Activated naive CD8-positive, alpha-beta T cell treated with anti-CD3 and anti-CD28 coated beads, Interleukin-2, amount 10 ng/mL, durations not matched to agents 7 days and 5 days (primary cell): ENCODE results near the gene RASSF3. TPM values are rescaled to one million over a fixed set of nuclear protein-coding genes. Genes with fewer than 3 reads are reported as not detected.

Experiments used
- ATAC-seq: fragments of 150-1000 bp; cut with Tn5 transposase; one replicate; pipeline ENCODE4 v1.10.0; 2021; ENCODE audit warnings: low read depth, moderate library complexity
- POLR2A ChIA-PET: fragments of 350-600 bp; sonication (Branson Sonifier 250); formaldehyde crosslinking; loops from one replicate; lab custom pipeline; 2021; ENCODE audit warnings: antibody characterized with exemption; lab: Charles Lee
- DNase-seq: peaks from one replicate; pipeline ENCODE4 v3.0.0; 2021
- H3K27ac Mint-ChIP-seq: one replicate; pipeline ENCODE4 v1.8.0; 2022; ENCODE audit warnings: mild to moderate bottlenecking, mixed read lengths
- H3K27me3 Mint-ChIP-seq: one replicate; pipeline ENCODE4 v1.8.0; 2022; ENCODE audit warnings: mild to moderate bottlenecking, moderate library complexity, mixed read lengths
- H3K36me3 Mint-ChIP-seq: one replicate; pipeline ENCODE4 v1.8.0; 2021; ENCODE audit warnings: mild to moderate bottlenecking, mixed read lengths
- H3K4me1 Mint-ChIP-seq: one replicate; pipeline ENCODE4 v1.8.0; 2021; ENCODE audit warnings: mixed read lengths
- H3K4me3 Mint-ChIP-seq: one replicate; pipeline ENCODE4 v1.8.0; 2022; ENCODE audit warnings: mild to moderate bottlenecking, moderate library complexity, mixed read lengths
- H3K9me3 Mint-ChIP-seq: one replicate; pipeline ENCODE4 v1.8.0; 2021; ENCODE audit warnings: mixed read lengths
- total RNA-seq, 2 experiments: library from RNA; stranded (reverse); gene quantifications; one replicate each; pipeline ENCODE4 v1.2.3, GENCODE V29; 2021

Gene RASSF3
- total RNA-seq, 2 experiments from 2014 or later = 69.5 to 74.1 TPM

- Mint-ChIP-seq H3K4me3 (no peak overlapping the region), H3K36me3 (peaks cover 29% of the 10 kb centered on the region)
These were observed 85.9 kb downstream of the RASSF3 start for GRCh38 chr12:64696080-64696741.

GRCh38 chr12:64699504-64700115 lies 89.3 kb downstream of the RASSF3 start:
- H3K36me3 Mint-ChIP-seq = peaks cover 15% of the 10 kb centered on the region
- no peak for ATAC-seq
- H3K27ac Mint-ChIP-seq = no peak overlapping the region
- no peaks in the 10 kb centered on the region for H3K9me3 Mint-ChIP-seq
- POLR2A ChIA-PET = interaction anchor here (0.6 kb wide), 1 partner anchor 30 kb away, joined by 5 read pairs; no protein-coding TSS in a partner anchor
- no peak for DNase-seq
- no peaks in the 10 kb centered on the region for H3K27me3 Mint-ChIP-seq
- peaks cover 34% of the 10 kb centered on the region for H3K4me1 Mint-ChIP-seq
- H3K4me3 Mint-ChIP-seq = no peak overlapping the region

More at GRCh38 chr12:64696080-64696741, 85.9 kb downstream of the RASSF3 start:
- POLR2A ChIA-PET = interaction anchor here (0.6 to 1.9 kb wide), 3 partner anchors 26 to 199 kb away, joined by 3 to 6 read pairs (median 6); partner anchors contain the start of gene RASSF3
- peaks cover 48% of the 10 kb centered on the region for H3K4me1 Mint-ChIP-seq
- H3K27me3 Mint-ChIP-seq = no peaks in the 10 kb centered on the region
- no peaks in the 10 kb centered on the region for H3K9me3 Mint-ChIP-seq
- ATAC-seq = no peak
- peak overlapping the region; percentile 19 for H3K27ac Mint-ChIP-seq
- DNase-seq = no peak

GRCh38 chr12:64700532-64700931 lies 90.2 kb downstream of the RASSF3 start:
- peak overlapping the region; percentile 19 for H3K27ac Mint-ChIP-seq
- DNase-seq (no peak), ATAC-seq (peak; percentile 20)
- no peaks in the 10 kb centered on the region for H3K27me3 Mint-ChIP-seq
- no peaks in the 10 kb centered on the region for H3K9me3 Mint-ChIP-seq
- peaks cover 11% of the 10 kb centered on the region for H3K36me3 Mint-ChIP-seq
- H3K4me3 Mint-ChIP-seq = peak overlapping the region; percentile 35
- H3K4me1 Mint-ChIP-seq = peaks cover 30% of the 10 kb centered on the region
- POLR2A ChIA-PET = interaction anchor here (1.0 kb wide), 1 partner anchor 11 kb away, joined by 3 read pairs; no protein-coding TSS in a partner anchor

DNA sequence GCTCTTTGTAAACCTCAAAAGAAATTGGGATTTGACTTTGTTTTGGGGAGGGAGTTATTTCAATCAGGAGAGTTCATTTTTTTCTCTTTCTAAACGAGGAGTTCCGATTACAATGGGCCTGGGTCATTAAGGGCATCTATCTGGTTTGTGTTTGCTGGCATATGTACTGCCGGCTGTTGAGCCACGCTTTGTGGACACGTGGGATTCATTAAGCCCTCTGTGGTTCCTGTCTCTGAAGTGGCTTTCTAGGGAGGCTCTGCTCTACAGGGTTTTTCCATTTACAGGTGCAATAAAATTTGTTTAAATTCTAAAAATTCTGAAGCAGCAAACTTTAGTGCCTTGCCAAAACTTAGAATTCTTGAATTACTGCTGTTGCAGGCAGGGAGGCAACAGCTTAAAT lies 91.0 kb downstream of the RASSF3 start:
- Mint-ChIP-seq H3K9me3 (no peaks in the 10 kb centered on the region), H3K27ac (peak overlapping the region; percentile 19), H3K4me3 (peak overlapping the region; percentile 11), H3K36me3 (peaks cover 11% of the 10 kb centered on the region), H3K27me3 (no peaks in the 10 kb centered on the region), H3K4me1 (peaks cover 28% of the 10 kb centered on the region)
- DNase-seq (no peak), ATAC-seq (no peak)
- POLR2A ChIA-PET = interaction anchor here (1.0 kb wide), 1 partner anchor 12 kb away, joined by 3 read pairs; no protein-coding TSS in a partner anchor

DNA sequence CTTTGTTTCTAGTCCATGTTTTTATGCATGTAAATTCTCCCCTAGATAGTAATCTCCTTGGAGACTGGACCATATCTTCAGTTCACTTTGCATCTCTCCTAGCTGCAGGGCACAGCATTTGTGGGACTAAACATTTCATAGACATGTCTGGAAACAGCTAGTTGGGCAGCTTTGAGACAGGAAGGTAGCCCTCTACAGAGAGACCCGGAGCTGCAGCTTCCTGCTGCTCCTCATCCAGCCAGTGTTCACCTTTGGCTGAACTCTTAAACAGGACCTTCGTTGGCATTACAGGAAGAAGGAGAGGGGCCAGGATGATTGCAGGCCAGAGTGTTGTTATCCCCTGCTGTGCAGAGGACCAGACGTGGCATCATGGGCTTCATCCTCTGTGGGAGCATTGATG lies 96.0 kb downstream of the RASSF3 start:
- H3K36me3 Mint-ChIP-seq = peaks cover 11% of the 10 kb centered on the region
- H3K27ac Mint-ChIP-seq = peak overlapping the region; percentile 3
- no peak overlapping the region for H3K4me3 Mint-ChIP-seq
- peaks cover 6% of the 10 kb centered on the region for H3K4me1 Mint-ChIP-seq
- POLR2A ChIA-PET = no interaction called here
- H3K9me3 Mint-ChIP-seq = no peaks in the 10 kb centered on the region
- H3K27me3 Mint-ChIP-seq = no peaks in the 10 kb centered on the region
- ATAC-seq (no peak), DNase-seq (no peak)

GRCh38 chr12:64706857-64707256 lies 96.6 kb downstream of the RASSF3 start:
- POLR2A ChIA-PET = no interaction called here
- H3K9me3 Mint-ChIP-seq = no peaks in the 10 kb centered on the region
- no peak overlapping the region for H3K4me3 Mint-ChIP-seq
- DNase-seq (no peak), ATAC-seq (no peak)
- H3K27ac Mint-ChIP-seq = no peak overlapping the region
- peaks cover 3% of the 10 kb centered on the region for H3K4me1 Mint-ChIP-seq
- no peaks in the 10 kb centered on the region for H3K27me3 Mint-ChIP-seq
- H3K36me3 Mint-ChIP-seq = peaks cover 13% of the 10 kb centered on the region

GRCh38 chr12:64707362-64707761 lies 97.1 kb downstream of the RASSF3 start:
- H3K4me1 Mint-ChIP-seq = no peaks in the 10 kb centered on the region
- no peak overlapping the region for H3K4me3 Mint-ChIP-seq
- no peaks in the 10 kb centered on the region for H3K9me3 Mint-ChIP-seq
- peaks cover 13% of the 10 kb centered on the region for H3K36me3 Mint-ChIP-seq
- POLR2A ChIA-PET = no interaction called here
- H3K27ac Mint-ChIP-seq = no peak overlapping the region
- H3K27me3 Mint-ChIP-seq = no peaks in the 10 kb centered on the region
- no peak for DNase-seq
- ATAC-seq = no peak

- DNase-seq (no peak), ATAC-seq (no peak)
- H3K36me3 Mint-ChIP-seq = peaks cover 17% of the 10 kb centered on the region
- no peaks in the 10 kb centered on the region for H3K9me3 Mint-ChIP-seq
- peaks cover under 1% of the 10 kb centered on the region for H3K4me1 Mint-ChIP-seq
- no peak overlapping the region for H3K27ac Mint-ChIP-seq
- no peak overlapping the region for H3K4me3 Mint-ChIP-seq
- POLR2A ChIA-PET = no interaction called here
- no peaks in the 10 kb centered on the region for H3K27me3 Mint-ChIP-seq
These were observed 97.6 kb downstream of the RASSF3 start for GRCh38 chr12:64707926-64708325.

DNA sequence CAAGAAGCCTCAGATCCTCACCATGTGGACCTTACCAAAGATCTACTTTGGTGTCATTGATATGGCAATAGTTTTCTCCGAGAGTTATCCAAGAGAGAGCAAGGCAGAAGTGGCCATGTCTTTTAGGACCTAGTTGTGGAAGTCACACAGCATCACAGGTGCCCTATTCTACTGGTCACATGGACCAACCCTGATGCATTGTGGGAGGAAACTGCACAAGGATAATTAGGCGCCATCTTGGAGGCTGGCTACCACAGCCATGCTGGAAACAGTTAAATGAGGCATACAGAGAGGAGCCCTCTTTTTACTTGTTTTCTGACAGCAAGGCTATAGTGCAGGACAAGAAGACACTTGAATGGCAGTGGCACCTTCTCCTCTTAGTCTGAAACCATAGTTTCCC lies 99.1 kb downstream of the RASSF3 start:
- no peak overlapping the region for H3K27ac Mint-ChIP-seq
- H3K4me1 Mint-ChIP-seq = peaks cover 12% of the 10 kb centered on the region
- H3K4me3 Mint-ChIP-seq = no peak overlapping the region
- POLR2A ChIA-PET = no interaction called here
- peaks cover 30% of the 10 kb centered on the region for H3K36me3 Mint-ChIP-seq
- ATAC-seq (no peak), DNase-seq (no peak)
- H3K27me3 Mint-ChIP-seq = no peaks in the 10 kb centered on the region
- H3K9me3 Mint-ChIP-seq = no peaks in the 10 kb centered on the region

DNA sequence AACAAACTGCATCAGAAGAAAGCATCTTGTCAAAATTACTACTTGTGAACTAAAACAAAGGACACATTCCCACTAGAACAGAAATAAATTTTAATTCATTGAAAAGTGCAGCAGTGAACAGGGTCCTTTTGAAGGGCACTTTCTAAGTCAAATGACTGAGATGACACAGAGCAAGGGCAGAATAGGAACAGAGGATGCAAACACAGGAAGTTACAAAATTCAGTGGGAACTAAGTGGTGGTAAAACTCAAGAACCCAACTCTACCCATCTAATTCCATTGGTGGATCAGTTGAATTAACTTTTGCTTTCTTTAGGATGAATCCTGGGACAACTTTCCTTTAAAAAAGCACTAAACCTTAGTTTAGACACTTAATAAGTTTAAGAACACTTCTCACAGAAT lies 103.1 kb downstream of the RASSF3 start:
- POLR2A ChIA-PET = no interaction called here
- Mint-ChIP-seq H3K9me3 (no peaks in the 10 kb centered on the region), H3K36me3 (peaks cover 54% of the 10 kb centered on the region), H3K4me3 (no peak overlapping the region), H3K27me3 (no peaks in the 10 kb centered on the region), H3K4me1 (peaks cover 21% of the 10 kb centered on the region), H3K27ac (peak overlapping the region; percentile 38)
- DNase-seq (no peak), ATAC-seq (no peak)

- peaks cover 21% of the 10 kb centered on the region for H3K4me1 Mint-ChIP-seq
- POLR2A ChIA-PET = no interaction called here
- peak overlapping the region; percentile 49 for H3K27ac Mint-ChIP-seq
- H3K36me3 Mint-ChIP-seq = peaks cover 57% of the 10 kb centered on the region
- no peaks in the 10 kb centered on the region for H3K27me3 Mint-ChIP-seq
- DNase-seq = no peak
- no peak overlapping the region for H3K4me3 Mint-ChIP-seq
- H3K9me3 Mint-ChIP-seq = no peaks in the 10 kb centered on the region
- ATAC-seq = peak; percentile 90
These were observed 104.3 kb downstream of the RASSF3 start for GRCh38 chr12:64714551-64714968.

GRCh38 chr12:64716371-64716770 lies 106.1 kb downstream of the RASSF3 start:
- peaks cover 21% of the 10 kb centered on the region for H3K4me1 Mint-ChIP-seq
- H3K27ac Mint-ChIP-seq = peak overlapping the region; percentile 1
- POLR2A ChIA-PET = no interaction called here
- H3K27me3 Mint-ChIP-seq = no peaks in the 10 kb centered on the region
- DNase-seq (no peak), ATAC-seq (no peak)
- H3K4me3 Mint-ChIP-seq = no peak overlapping the region
- H3K9me3 Mint-ChIP-seq = no peaks in the 10 kb centered on the region
- peaks cover 51% of the 10 kb centered on the region for H3K36me3 Mint-ChIP-seq

GRCh38 chr12:64716839-64717455 lies 106.7 kb downstream of the RASSF3 start:
- POLR2A ChIA-PET = no interaction called here
- H3K36me3 Mint-ChIP-seq = peaks cover 51% of the 10 kb centered on the region
- no peak for ATAC-seq

More at GRCh38 chr12:64716839-64717455, 106.7 kb downstream of the RASSF3 start:
- no peak for DNase-seq
- Mint-ChIP-seq H3K27me3 (no peaks in the 10 kb centered on the region), H3K4me1 (peaks cover 21% of the 10 kb centered on the region), H3K27ac (peak overlapping the region; percentile 1), H3K9me3 (no peaks in the 10 kb centered on the region), H3K4me3 (no peak overlapping the region)
